Smooth muscle cell (in vitro differentiated cells): ENCODE measurements around the gene RNU6-9. TPM values are rescaled to one million over a fixed set of nuclear protein-coding genes. Genes with fewer than 3 reads are reported as not detected.

Experiments
- DNase-seq: peaks from one replicate; lab custom pipeline; 2025; ENCODE audit not compliant: unreplicated experiment; lab: John Stamatoyannopoulos, UW
- H2AFZ ChIP-seq: fragments of 200-600 bp; sonication (generic); 2 replicates; pipeline ENCODE4 v1.6.0; 2016; ENCODE audit warnings: antibody characterized with exemption, low read depth, mild to moderate bottlenecking
- H3F3A ChIP-seq: fragments of 200-600 bp; sonication (generic); 2 replicates; pipeline ENCODE4 v1.6.0; 2017; ENCODE audit warnings: antibody characterized with exemption, low read depth
- H3K27ac ChIP-seq: fragments of 200-600 bp; sonication (generic); 2 replicates; pipeline ENCODE4 v1.5.1; 2016; ENCODE audit warnings: low read depth, mild to moderate bottlenecking
- H3K27me3 ChIP-seq: fragments of 200-600 bp; sonication (generic); 2 replicates; pipeline ENCODE4 v1.6.1; 2016; ENCODE audit warnings: low read depth, mild to moderate bottlenecking
- H3K36me3 ChIP-seq: fragments of 200-600 bp; sonication (generic); 2 replicates; pipeline ENCODE4 v1.5.1; 2016; ENCODE audit warnings: low read depth
- H3K4me1 ChIP-seq: fragments of 200-600 bp; sonication (generic); 2 replicates; pipeline ENCODE4 v1.5.1; 2016; ENCODE audit warnings: low read depth
- H3K4me2 ChIP-seq: fragments of 200-600 bp; sonication (generic); 2 replicates; pipeline ENCODE4 v1.6.0; 2016; ENCODE audit warnings: mild to moderate bottlenecking
- H3K4me3 ChIP-seq: fragments of 200-600 bp; sonication (generic); 2 replicates; pipeline ENCODE4 v1.5.1; 2016; ENCODE audit warnings: mild to moderate bottlenecking
- H3K79me2 ChIP-seq: fragments of 200-600 bp; sonication (generic); 2 replicates; pipeline ENCODE4 v1.6.0; 2016; ENCODE audit warnings: low read depth, mild to moderate bottlenecking
- H3K9ac ChIP-seq: fragments of 200-600 bp; sonication (generic); 2 replicates; pipeline ENCODE4 v1.6.0; 2016; ENCODE audit warnings: low read depth
- H3K9me3 ChIP-seq: fragments of 200-600 bp; sonication (generic); replicated peaks from 2 replicates; pipeline ENCODE4 v1.5.1; 2016; ENCODE audit warnings: low read depth
- H4K20me1 ChIP-seq: fragments of 200-600 bp; sonication (generic); 2 replicates; pipeline ENCODE4 v1.6.0; 2016; ENCODE audit warnings: low read depth
- WGBS: methylation state at CpG from one replicate; pipeline ENCODE4 v1.1.7; 2016; ENCODE audit warnings: low lambda C conversion rate; 5-methylcytosine and 5-hydroxymethylcytosine counted together
- polyA plus RNA-seq: library from polyadenylated mRNA; unstranded; fragments of >200 nt; fragmentation: Nextera tagmentation; extraction: Ambion mirVana; gene quantifications from 2 replicates; pipeline ENCODE4 v1.2.1, GENCODE V29; 2016
- total RNA-seq: library from RNA; depleted of rRNA; stranded (reverse); fragments of >200 nt; gene quantifications from 2 replicates; pipeline ENCODE4 v1.2.3, GENCODE V29; 2014
- TF ChIP-seq, protein P1 (sequence below): fragments of 200-600 bp; sonication (generic); IDR thresholded peaks from 2 replicates; pipeline ENCODE4 v1.5.1; 2017; ENCODE audit warnings: borderline replicate concordance, mild to moderate bottlenecking, antibody characterized with exemption; ENCODE audit not compliant: insufficient read depth, poor library complexity, severe bottlenecking

Gene RNU6-9
- total and polyA plus RNA-seq, 2 experiments from 2014 or later, result not detected

DNA sequence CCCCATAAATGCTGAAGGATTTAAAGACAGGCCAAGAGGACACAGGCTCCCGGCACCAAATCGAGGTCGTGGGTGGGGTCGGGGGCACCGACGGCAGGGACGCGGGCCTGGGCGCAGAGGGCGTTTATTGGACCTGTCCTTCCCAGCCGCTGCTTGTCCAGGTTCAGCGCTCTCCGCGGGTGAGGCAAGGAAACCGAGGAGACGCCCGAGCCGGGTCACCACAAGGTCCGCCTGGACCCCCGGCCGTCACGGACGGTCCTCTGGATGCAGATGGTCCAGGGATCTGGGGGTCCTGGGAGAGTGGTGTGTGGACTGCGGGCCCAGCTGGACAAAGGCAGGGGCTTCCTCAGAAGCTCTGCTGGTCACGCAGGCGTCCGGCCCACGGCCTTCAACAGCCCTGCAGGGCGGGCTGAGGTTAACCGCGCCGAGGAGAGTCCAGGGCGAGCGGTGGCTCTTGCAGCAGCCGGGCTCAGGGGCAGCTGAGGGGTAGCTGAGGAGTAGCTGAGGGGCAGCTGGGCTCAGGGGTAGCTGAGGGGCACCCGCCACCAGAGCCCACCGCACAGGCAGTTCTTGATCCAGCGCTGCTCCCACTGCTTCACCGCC is 25.3 kb upstream of the RNU6-9 start:
- Histone ChIP-seq H3F3A (no peaks in the 10 kb centered on the region), H4K20me1 (peaks cover 18% of the 10 kb centered on the region), H3K79me2 (no peaks in the 10 kb centered on the region), H3K27me3 (peaks cover 4% of the 10 kb centered on the region), H3K4me2 (no peak overlapping the region), H3K4me3 (no peak overlapping the region), H3K9me3 (no peaks in the 10 kb centered on the region), H2AFZ (no peak overlapping the region), H3K9ac (no peak overlapping the region), H3K36me3 (no peaks in the 10 kb centered on the region), H3K27ac (no peak overlapping the region), H3K4me1 (no peaks in the 10 kb centered on the region)
- WGBS, result 97% methylated on average over 35 of the region's 39 CpGs
- TF ChIP-seq, protein P1, sequence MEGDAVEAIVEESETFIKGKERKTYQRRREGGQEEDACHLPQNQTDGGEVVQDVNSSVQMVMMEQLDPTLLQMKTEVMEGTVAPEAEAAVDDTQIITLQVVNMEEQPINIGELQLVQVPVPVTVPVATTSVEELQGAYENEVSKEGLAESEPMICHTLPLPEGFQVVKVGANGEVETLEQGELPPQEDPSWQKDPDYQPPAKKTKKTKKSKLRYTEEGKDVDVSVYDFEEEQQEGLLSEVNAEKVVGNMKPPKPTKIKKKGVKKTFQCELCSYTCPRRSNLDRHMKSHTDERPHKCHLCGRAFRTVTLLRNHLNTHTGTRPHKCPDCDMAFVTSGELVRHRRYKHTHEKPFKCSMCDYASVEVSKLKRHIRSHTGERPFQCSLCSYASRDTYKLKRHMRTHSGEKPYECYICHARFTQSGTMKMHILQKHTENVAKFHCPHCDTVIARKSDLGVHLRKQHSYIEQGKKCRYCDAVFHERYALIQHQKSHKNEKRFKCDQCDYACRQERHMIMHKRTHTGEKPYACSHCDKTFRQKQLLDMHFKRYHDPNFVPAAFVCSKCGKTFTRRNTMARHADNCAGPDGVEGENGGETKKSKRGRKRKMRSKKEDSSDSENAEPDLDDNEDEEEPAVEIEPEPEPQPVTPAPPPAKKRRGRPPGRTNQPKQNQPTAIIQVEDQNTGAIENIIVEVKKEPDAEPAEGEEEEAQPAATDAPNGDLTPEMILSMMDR, result no peak
- DNase-seq, result no peak

DNA sequence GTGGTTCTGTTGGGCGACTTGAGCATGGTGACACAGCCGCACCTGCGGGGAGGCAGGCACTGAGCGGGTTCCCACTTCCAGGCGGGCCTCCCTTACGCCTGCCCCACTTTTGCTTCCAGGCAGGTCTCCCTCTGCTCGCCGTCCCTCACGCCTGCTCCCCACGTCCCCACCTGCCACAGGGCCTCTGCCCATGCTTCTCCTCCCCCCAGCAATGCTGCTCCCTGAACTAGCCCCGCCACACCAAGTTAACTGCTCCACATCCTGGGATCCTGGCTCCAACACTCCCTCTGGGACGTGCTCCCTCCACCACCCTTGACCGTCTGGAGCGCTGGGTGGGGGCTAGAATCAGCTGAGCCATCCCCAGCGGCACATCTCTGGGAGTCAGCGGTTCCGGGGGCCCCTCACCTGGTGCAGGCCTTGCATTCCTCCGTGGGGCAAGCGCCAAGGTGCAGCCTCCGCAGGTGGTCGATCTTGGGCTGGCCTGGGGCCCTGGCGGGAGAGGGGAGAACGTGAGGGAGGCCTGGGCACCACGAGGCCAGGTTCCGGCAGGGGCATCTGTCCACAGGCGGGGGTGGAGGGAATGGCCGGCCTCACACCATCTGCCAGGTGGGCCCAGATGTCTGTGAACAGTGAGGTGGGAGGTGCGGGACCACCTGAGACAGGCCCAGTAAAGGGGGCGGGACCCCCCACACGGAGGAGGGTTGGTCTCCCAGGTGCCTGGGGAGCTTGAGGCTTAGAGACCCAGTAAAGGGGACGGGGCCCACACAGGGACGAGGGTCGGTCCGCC is 24.6 kb upstream of the RNU6-9 start:
- Histone ChIP-seq H3F3A (no peaks in the 10 kb centered on the region), H3K4me2 (peak overlapping the region; percentile 8), H3K79me2 (no peaks in the 10 kb centered on the region), H3K27me3 (no peaks in the 10 kb centered on the region), H3K4me1 (no peaks in the 10 kb centered on the region), H2AFZ (no peak overlapping the region), H3K4me3 (no peak overlapping the region), H3K9ac (no peak overlapping the region), H4K20me1 (peaks cover 18% of the 10 kb centered on the region), H3K9me3 (no peaks in the 10 kb centered on the region), H3K36me3 (no peaks in the 10 kb centered on the region), H3K27ac (peak overlapping the region; percentile 56)
- TF ChIP-seq, protein P1, result no peak
- DNase-seq, result no peak
- 95% methylated on average over 27 of the region's 34 CpGs for WGBS

DNA sequence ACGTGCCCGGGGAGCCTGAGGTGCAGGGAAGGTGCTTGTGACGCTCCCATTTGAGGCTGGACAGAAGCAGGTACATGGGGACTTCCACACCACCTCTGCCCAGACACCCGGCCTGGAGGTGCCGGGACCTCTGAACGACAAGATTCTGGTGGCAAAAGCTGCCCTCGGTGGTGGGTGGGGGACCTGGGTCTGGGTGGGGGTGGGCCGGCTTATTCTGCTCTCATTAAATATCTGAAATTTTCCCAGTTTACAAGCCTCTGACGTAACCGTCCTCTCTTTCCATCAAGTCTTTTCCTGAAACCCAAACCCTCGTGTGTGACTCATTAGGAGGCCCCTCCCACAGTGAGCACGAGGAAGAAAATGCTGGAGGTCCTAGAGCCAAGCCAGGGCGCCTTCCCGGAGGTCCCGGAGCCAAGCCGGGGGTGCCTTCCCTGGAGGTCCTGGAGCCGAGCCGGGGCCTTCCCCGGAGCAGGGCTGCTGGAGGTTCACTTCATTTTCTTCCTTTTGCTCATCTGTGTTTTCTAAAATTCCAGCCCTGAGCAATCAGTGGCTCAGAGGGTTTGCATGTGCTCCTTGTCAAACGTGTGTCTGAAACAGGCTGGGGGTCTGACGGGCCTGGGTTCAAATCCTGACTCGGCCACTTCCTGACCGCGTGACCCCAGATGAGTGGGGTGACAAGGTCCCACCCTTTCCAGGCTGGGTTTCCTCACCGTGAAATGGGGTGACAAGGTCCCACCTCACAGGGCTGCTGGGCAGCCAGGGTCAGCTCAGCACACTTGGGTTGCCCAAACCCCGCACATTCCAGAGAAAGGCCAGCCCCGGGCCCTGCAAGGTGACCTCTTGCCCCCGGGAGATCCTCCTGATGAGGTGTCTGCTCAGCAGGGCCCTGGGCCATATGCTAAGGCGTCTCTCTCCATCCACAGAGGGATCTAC is 23.8 kb upstream of the RNU6-9 start:
- H3K4me1 ChIP-seq, result no peaks in the 10 kb centered on the region
- no peaks in the 10 kb centered on the region for H3K9me3 ChIP-seq
- peak overlapping the region; percentile 8 for H3K4me2 ChIP-seq
- H3F3A ChIP-seq, result no peaks in the 10 kb centered on the region
- H3K27me3 ChIP-seq, result no peaks in the 10 kb centered on the region
- no peak overlapping the region for H3K4me3 ChIP-seq
- H3K9ac ChIP-seq, result no peak overlapping the region
- H4K20me1 ChIP-seq, result peaks cover 18% of the 10 kb centered on the region
- no peaks in the 10 kb centered on the region for H3K36me3 ChIP-seq
- H3K27ac ChIP-seq, result peak overlapping the region; percentile 56
- 49% methylated on average over 25 of the region's 29 CpGs for WGBS
- no peak overlapping the region for H2AFZ ChIP-seq
- peak; percentile 55 for DNase-seq
- TF ChIP-seq, protein P1, result no peak
- no peaks in the 10 kb centered on the region for H3K79me2 ChIP-seq
